Neural crest cell (in vitro differentiated cells): ENCODE measurements around the gene CYP4F22. TPM values are rescaled to one million over a fixed set of nuclear protein-coding genes. Genes with fewer than 3 reads are reported as not detected.

Source experiments
- DNase-seq: peaks from one replicate; pipeline ENCODE4 v3.0.0; 2021; ENCODE audit warnings: low read depth, mixed read lengths, low spot score
- H3K27ac Mint-ChIP-seq: one replicate; pipeline ENCODE4 v1.8.0; 2021; ENCODE audit warnings: mild to moderate bottlenecking, mixed read lengths; ENCODE audit not compliant: unreplicated experiment
- H3K27me3 Mint-ChIP-seq: 2 replicates; pipeline ENCODE4 v1.8.0; 2021; ENCODE audit warnings: low read depth, mild to moderate bottlenecking, mixed read lengths
- H3K36me3 Mint-ChIP-seq: 2 replicates; pipeline ENCODE4 v1.8.0; 2021; ENCODE audit warnings: low read depth, mild to moderate bottlenecking, mixed read lengths
- H3K4me1 Mint-ChIP-seq: 2 replicates; pipeline ENCODE4 v1.8.0; 2021; ENCODE audit warnings: mixed read lengths
- H3K4me3 Mint-ChIP-seq: one replicate; pipeline ENCODE4 v1.8.0; 2021; ENCODE audit warnings: mild to moderate bottlenecking, mixed read lengths
- H3K9me3 Mint-ChIP-seq: 2 replicates; pipeline ENCODE4 v1.8.0; 2021; ENCODE audit warnings: mixed read lengths
- CTCF ChIP-seq: fragments of 200-600 bp; sonication (generic); conservative IDR thresholded peaks from 2 replicates; pipeline ENCODE4 v1.5.0; 2021; ENCODE audit warnings: antibody characterized with exemption, mild to moderate bottlenecking
- total RNA-seq: library from RNA; stranded (reverse); gene quantifications from 2 replicates; pipeline ENCODE4 v1.2.1, GENCODE V29; 2021

CYP4F22 gene
- total RNA-seq, 1 donor from 2014 or later: not detected

GRCh38 chr19:15595069-15595468 lies 86.7 kb downstream of the CYP4F22 start:
- H3K27ac Mint-ChIP-seq: no peak overlapping the region
- no peak for DNase-seq
- no peak for TF ChIP-seq CTCF
- no peaks in the 10 kb centered on the region for H3K27me3 Mint-ChIP-seq
- no peak overlapping the region for H3K4me3 Mint-ChIP-seq
- peaks cover 7% of the 10 kb centered on the region for H3K9me3 Mint-ChIP-seq
- no peaks in the 10 kb centered on the region for H3K4me1 Mint-ChIP-seq
- H3K36me3 Mint-ChIP-seq: no peaks in the 10 kb centered on the region

Other genes starting within 250 kb of the CYP4F22 start
- 152 and 158 TPM in 2 replicates for gene BRD4, start 176.0 kb upstream of the CYP4F22 start, total RNA-seq
- gene AKAP8, start 128.7 kb upstream of the CYP4F22 start, total RNA-seq: 41.3 and 43.1 TPM in 2 replicates
- 154 and 163 TPM in 2 replicates for gene AKAP8L, start 89.5 kb upstream of the CYP4F22 start, total RNA-seq
- 77.1 and 80.2 TPM in 2 replicates for gene WIZ, start 58.6 kb upstream of the CYP4F22 start, total RNA-seq
- not detected in 2 replicates for gene RASAL3, start 44.0 kb upstream of the CYP4F22 start, total RNA-seq
- not detected in 2 replicates for gene PGLYRP2, start 29.0 kb upstream of the CYP4F22 start, total RNA-seq
- gene CYP4F8, start 106.7 kb downstream of the CYP4F22 start, total RNA-seq: not detected in 2 replicates
- not detected in 2 replicates for gene CYP4F3, start 132.4 kb downstream of the CYP4F22 start, total RNA-seq
- gene CYP4F12, start 164.6 kb downstream of the CYP4F22 start, total RNA-seq: not detected in 2 replicates
- not detected in 2 replicates for gene OR10H2, start 219.5 kb downstream of the CYP4F22 start, total RNA-seq
- not detected in 2 replicates for gene OR10H3, start 229.5 kb downstream of the CYP4F22 start, total RNA-seq